ENCODE measurements around the gene B4GALT2. TPM values are rescaled to one million over a fixed set of nuclear protein-coding genes. Genes with fewer than 3 reads are reported as not detected.

B4GALT2 gene
- total and polyA plus RNA-seq, 7 experiments from 2014 or later, result 0.49 to 16.9 (median 1.6) TPM; not detected in 2

GRCh38 chr1:44035726-44036408 lies 56.9 kb downstream of the B4GALT2 start:
- intact Hi-C loops (cut with micrococcal nuclease), result loop anchor here (1.0 to 10.0 kb wide), 5 partner anchors 31 to 507 kb away; partner anchors contain the start of gene ERI3 (in 1 of the 2)
- ChIA-PET POLR2A (no interaction called here), CTCF (interaction anchor here (0.5 to 5.4 kb wide), 9 partner anchors 11 to 387 kb away, joined by 3 to 87 read pairs (median 4); no protein-coding TSS in a partner anchor)
- Mint-ChIP-seq H3K4me1 (peaks cover 0 to 26% (median 3%) of the 10 kb centered on the region in 7 donors), H3K4me3 (no peak overlapping the region), H3K36me3 (no peaks in the 10 kb centered on the region), H3K27me3 (peaks cover 0 to 10% (median 0%) of the 10 kb centered on the region in 5 donors), H3K9me3 (no peaks in the 10 kb centered on the region), H3K27ac (no peak overlapping the region)
- no peak overlapping the region for H3K4me3 ChIP-seq (ENCODE audit: low read length)
- H3K4me1 ChIP-seq (ENCODE audit: control insufficient read depth in 2 of 2, insufficient read depth in 2 of 2, low read length in 2 of 2), result no peaks in the 10 kb centered on the region
- no peaks in the 10 kb centered on the region for H3K27me3 ChIP-seq (ENCODE audit: control insufficient read depth in 2 of 2, insufficient read depth in 2 of 2, low read length in 2 of 2)
- no peak overlapping the region for H3K27ac ChIP-seq (ENCODE audit: low read depth, low read length)
- DNase-seq (no peak), ATAC-seq (no peak)
- no peaks in the 10 kb centered on the region for H3K36me3 ChIP-seq (ENCODE audit: control insufficient read depth in 2 of 3, insufficient read depth in 3 of 3, low read length in 3 of 3)
- H3K9me3 ChIP-seq (ENCODE audit: control insufficient read depth in 2 of 3, low read length in 3 of 3), result no peaks in the 10 kb centered on the region

- peak overlapping the region in 1 of 9 donors; percentile 18 for H3K27ac Mint-ChIP-seq
Observed at GRCh38 chr1:44036409-44037139, 57.6 kb downstream of the B4GALT2 start.

DNA sequence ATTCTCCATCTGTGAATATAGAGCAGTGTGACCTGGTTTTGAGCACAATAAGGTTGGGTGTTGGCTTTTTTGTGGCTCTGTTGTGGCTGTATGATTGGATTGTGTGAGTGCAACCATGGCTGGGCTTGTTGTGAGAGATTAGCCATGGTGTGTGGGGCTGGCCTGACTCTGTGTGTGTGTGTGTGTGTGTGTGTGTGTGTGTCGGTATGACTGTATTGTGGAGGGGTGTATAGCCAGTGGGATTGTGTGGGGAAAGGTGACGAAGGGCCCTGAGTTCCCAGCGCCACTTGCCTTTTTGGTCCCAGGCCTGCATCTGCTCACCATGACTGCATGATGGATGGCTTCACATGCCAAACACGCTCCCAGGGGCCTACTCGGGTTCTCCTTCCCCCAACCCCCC lies 58.1 kb downstream of the B4GALT2 start:
- no peaks in the 10 kb centered on the region for H3K4me1 ChIP-seq (ENCODE audit: control insufficient read depth in 2 of 2, insufficient read depth in 2 of 2, low read length in 2 of 2)
- Mint-ChIP-seq H3K9me3 (no peaks in the 10 kb centered on the region), H3K4me3 (no peak overlapping the region), H3K36me3 (no peaks in the 10 kb centered on the region), H3K4me1 (peaks cover 0 to 15% (median 0%) of the 10 kb centered on the region in 7 donors), H3K27me3 (peaks cover 0 to 13% (median 0%) of the 10 kb centered on the region in 5 donors), H3K27ac (no peak overlapping the region)
- H3K4me3 ChIP-seq (ENCODE audit: low read length), result no peak overlapping the region
- H3K36me3 ChIP-seq (ENCODE audit: control insufficient read depth in 2 of 3, insufficient read depth in 3 of 3, low read length in 3 of 3), result no peaks in the 10 kb centered on the region
- DNase-seq (no peak), ATAC-seq (no peak)
- POLR2A ChIA-PET, result no interaction called here
- H3K27me3 ChIP-seq (ENCODE audit: control insufficient read depth in 2 of 2, insufficient read depth in 2 of 2, low read length in 2 of 2), result no peaks in the 10 kb centered on the region
- intact Hi-C loops (cut with micrococcal nuclease), result loop anchor here (2.0 to 10.0 kb wide), 2 partner anchors 102 to 318 kb away; partner anchors contain the start of gene ERI3 (in 1 of the 2)
- CTCF ChIA-PET, result interaction anchor here (0.8 to 5.4 kb wide), 9 partner anchors 10 to 274 kb away, joined by 3 to 87 read pairs (median 4); no protein-coding TSS in a partner anchor
- H3K27ac ChIP-seq (ENCODE audit: low read depth, low read length), result no peak overlapping the region
- H3K9me3 ChIP-seq (ENCODE audit: control insufficient read depth in 2 of 3, low read length in 3 of 3), result no peaks in the 10 kb centered on the region

More at GRCh38 chr1:44036409-44037139, 57.6 kb downstream of the B4GALT2 start:
- DNase-seq (peak; percentile 32 to 71 (median 58)), ATAC-seq (peak; percentile 88)
- peaks cover 0 to 19% (median 0%) of the 10 kb centered on the region in 7 donors for H3K4me1 Mint-ChIP-seq
- H3K27ac ChIP-seq (ENCODE audit: low read depth, low read length), result no peak overlapping the region
- H3K9me3 ChIP-seq (ENCODE audit: control insufficient read depth in 2 of 3, low read length in 3 of 3), result no peaks in the 10 kb centered on the region
- H3K27me3 Mint-ChIP-seq, result peaks cover 0 to 12% (median 0%) of the 10 kb centered on the region in 5 donors
- POLR2A ChIA-PET, result no interaction called here
- no peaks in the 10 kb centered on the region for H3K36me3 Mint-ChIP-seq
- peak overlapping the region in 1 of 10 donors; percentile 1 for H3K4me3 Mint-ChIP-seq
- intact Hi-C loops (cut with micrococcal nuclease), result loop anchor here (1.0 to 10.0 kb wide), 5 partner anchors 31 to 507 kb away; partner anchors contain the start of gene ERI3 (in 1 of the 2)
- no peak overlapping the region for H3K4me3 ChIP-seq (ENCODE audit: low read length)
- H3K4me1 ChIP-seq (ENCODE audit: control insufficient read depth in 2 of 2, insufficient read depth in 2 of 2, low read length in 2 of 2), result no peaks in the 10 kb centered on the region
- no peaks in the 10 kb centered on the region for H3K27me3 ChIP-seq (ENCODE audit: control insufficient read depth in 2 of 2, insufficient read depth in 2 of 2, low read length in 2 of 2)
- H3K36me3 ChIP-seq (ENCODE audit: control insufficient read depth in 2 of 3, insufficient read depth in 3 of 3, low read length in 3 of 3), result no peaks in the 10 kb centered on the region
- CTCF ChIA-PET, result interaction anchor here (0.5 to 5.4 kb wide), 11 partner anchors 10 to 388 kb away, joined by 3 to 87 read pairs (median 4); no protein-coding TSS in a partner anchor
- H3K9me3 Mint-ChIP-seq, result no peaks in the 10 kb centered on the region

DNA sequence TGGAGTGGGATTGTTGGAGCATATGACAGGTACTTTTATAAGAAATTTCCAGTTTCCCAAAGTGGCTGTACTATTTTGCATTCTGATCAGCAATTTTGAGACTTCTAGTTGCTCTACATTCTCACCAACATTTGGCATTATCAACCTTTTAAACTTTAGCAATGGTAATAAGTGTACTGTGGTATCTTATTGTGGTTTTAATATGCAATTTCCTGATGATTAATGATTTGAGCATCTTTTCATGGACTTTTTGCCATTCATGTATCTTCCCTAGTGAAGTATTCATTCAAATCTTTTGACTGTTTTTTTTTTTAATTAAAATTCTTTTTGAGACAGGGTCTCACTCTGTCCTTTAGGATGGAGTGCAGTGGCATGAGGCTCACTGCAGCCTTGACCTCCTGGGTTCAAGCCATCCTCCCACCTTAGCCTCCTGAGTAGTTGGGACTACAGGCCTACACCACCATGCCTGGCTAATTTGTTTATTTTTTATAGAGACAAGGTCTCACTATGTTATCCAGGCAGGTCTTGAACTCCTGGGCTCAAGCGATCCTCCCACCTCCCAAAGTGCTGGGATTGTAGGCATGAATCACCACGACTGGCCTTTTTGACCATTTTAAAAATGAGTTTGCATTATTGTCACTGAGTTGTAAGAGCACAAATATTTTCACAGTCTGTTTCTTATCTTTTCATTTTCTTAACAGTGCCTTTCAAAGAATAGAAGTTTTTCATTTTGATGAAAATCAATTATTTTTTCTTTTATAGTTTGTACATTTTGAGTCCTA lies 60.1 kb downstream of the B4GALT2 start:
- no peaks in the 10 kb centered on the region for H3K9me3 Mint-ChIP-seq
- peaks cover 0 to 4% (median 0%) of the 10 kb centered on the region in 7 donors for H3K4me1 Mint-ChIP-seq
- CTCF ChIA-PET, result interaction anchor here (0.7 to 9.8 kb wide), 3 partner anchors 10 to 65 kb away, joined by 3 to 68 read pairs (median 4); no protein-coding TSS in a partner anchor
- peaks cover 0 to 13% (median 2%) of the 10 kb centered on the region in 5 donors for H3K27me3 Mint-ChIP-seq
- Histone ChIP-seq H3K27ac (ENCODE audit: low read depth, low read length) (no peak overlapping the region), H3K36me3 (ENCODE audit: control insufficient read depth in 2 of 3, insufficient read depth in 3 of 3, low read length in 3 of 3) (no peaks in the 10 kb centered on the region), H3K27me3 (ENCODE audit: control insufficient read depth in 2 of 2, insufficient read depth in 2 of 2, low read length in 2 of 2) (no peaks in the 10 kb centered on the region), H3K4me1 (ENCODE audit: control insufficient read depth in 2 of 2, insufficient read depth in 2 of 2, low read length in 2 of 2) (no peaks in the 10 kb centered on the region), H3K4me3 (ENCODE audit: low read length) (no peak overlapping the region), H3K9me3 (ENCODE audit: control insufficient read depth in 2 of 3, low read length in 3 of 3) (no peaks in the 10 kb centered on the region)
- H3K4me3 Mint-ChIP-seq, result no peak overlapping the region
- POLR2A ChIA-PET, result no interaction called here
- intact Hi-C loops (cut with micrococcal nuclease), result loop anchor here in 1 of 2 donors (10.0 kb wide), 1 partner anchor 316 kb away; the partner anchor contains the start of gene ERI3
- DNase-seq, result no peak
- no peak overlapping the region for H3K27ac Mint-ChIP-seq
- no peak for ATAC-seq
- H3K36me3 Mint-ChIP-seq, result no peaks in the 10 kb centered on the region

DNA sequence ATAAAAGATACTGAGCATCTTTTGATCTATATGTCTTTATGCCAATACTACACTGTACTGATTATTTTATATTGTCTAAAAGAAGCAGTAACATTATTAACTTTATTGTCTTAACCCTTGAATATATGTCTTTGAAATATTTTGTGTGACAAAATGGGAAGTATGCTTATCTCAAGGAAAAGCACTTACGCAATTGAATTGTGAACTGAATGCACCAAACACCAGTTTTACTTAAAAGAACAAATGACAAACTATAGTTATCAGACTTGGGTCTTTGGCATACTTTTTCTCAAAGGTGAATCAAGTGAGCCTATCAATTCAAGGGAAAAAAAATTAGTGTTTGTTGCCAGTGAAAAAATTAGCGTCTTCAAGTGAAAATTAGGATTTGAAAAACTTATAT lies 61.4 kb downstream of the B4GALT2 start:
- peaks cover 0 to 13% (median 4%) of the 10 kb centered on the region in 5 donors for H3K27me3 Mint-ChIP-seq
- no peaks in the 10 kb centered on the region for H3K27me3 ChIP-seq (ENCODE audit: control insufficient read depth in 2 of 2, insufficient read depth in 2 of 2, low read length in 2 of 2)
- H3K9me3 ChIP-seq (ENCODE audit: control insufficient read depth in 2 of 3, low read length in 3 of 3), result no peaks in the 10 kb centered on the region
- ATAC-seq (no peak), DNase-seq (no peak)
- H3K9me3 Mint-ChIP-seq, result no peaks in the 10 kb centered on the region
- no peaks in the 10 kb centered on the region for H3K36me3 ChIP-seq (ENCODE audit: control insufficient read depth in 2 of 3, insufficient read depth in 3 of 3, low read length in 3 of 3)
- no peaks in the 10 kb centered on the region for H3K4me1 ChIP-seq (ENCODE audit: control insufficient read depth in 2 of 2, insufficient read depth in 2 of 2, low read length in 2 of 2)
- H3K4me3 Mint-ChIP-seq, result no peak overlapping the region
- intact Hi-C loops (cut with micrococcal nuclease), result no loop called here
- no peak overlapping the region for H3K4me3 ChIP-seq (ENCODE audit: low read length)
- H3K36me3 Mint-ChIP-seq, result no peaks in the 10 kb centered on the region
- H3K4me1 Mint-ChIP-seq, result peaks cover 0 to 4% (median 0%) of the 10 kb centered on the region in 7 donors
- ChIA-PET POLR2A (no interaction called here), CTCF (interaction anchor here (9.8 kb wide), 1 partner anchor 35 kb away, joined by 68 read pairs; no protein-coding TSS in a partner anchor)
- H3K27ac Mint-ChIP-seq, result no peak overlapping the region
- no peak overlapping the region for H3K27ac ChIP-seq (ENCODE audit: low read depth, low read length)

All from naive thymus-derived CD4-positive, alpha-beta T cell (primary cell).